Stimulated activated CD4-positive, alpha-beta T cell treated with anti-CD3 and anti-CD28 coated beads, Interleukin-2, amount 100 ng/mL, for 4 hours (primary cell): ENCODE measurements around the gene CABP5.
"Not testable (repeated sequence)": the region's sequence is repeated elsewhere in the genome, so short reads cannot be mapped to it uniquely, and the experiment has no call there.

Source experiments
- DNase-seq: peaks from one replicate; pipeline ENCODE4 v3.0.0-alpha.2; 2020; ENCODE audit warnings: low read depth

Gene CABP5

DNA sequence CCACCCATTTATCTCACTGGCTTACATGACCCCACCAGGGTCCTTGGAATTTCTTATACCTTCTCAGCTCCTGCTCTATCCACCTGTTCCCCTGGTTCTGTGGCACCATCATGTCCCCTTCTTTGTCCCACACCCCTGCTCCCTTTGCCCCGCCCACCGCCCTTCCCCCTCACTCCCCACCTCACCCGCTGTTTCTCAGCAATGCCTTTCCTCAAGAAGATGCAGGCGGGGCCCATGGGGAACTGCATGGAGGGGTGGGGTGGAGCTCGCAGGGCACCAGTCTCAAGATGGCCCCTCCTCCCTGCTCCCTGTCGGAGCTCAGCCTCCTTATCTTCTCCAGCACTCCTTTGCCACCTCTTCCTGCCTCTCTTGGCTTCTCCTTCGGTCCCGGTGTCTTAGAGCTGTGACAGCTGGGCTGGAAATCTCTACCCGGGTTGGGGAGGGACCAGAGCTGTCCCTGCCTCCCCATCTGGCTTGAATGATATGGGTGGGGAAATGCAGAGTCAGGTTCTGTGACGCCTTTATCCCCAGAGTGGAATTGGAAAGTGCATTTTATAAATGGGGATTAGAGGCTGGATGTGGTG lies at the start of gene CABP5:
CABP5 (minus strand) TSS at position 405 of the 584 bp plus-strand sequence; CDS start at position 248, 157 bp downstream.
- no peak for DNase-seq

DNA sequence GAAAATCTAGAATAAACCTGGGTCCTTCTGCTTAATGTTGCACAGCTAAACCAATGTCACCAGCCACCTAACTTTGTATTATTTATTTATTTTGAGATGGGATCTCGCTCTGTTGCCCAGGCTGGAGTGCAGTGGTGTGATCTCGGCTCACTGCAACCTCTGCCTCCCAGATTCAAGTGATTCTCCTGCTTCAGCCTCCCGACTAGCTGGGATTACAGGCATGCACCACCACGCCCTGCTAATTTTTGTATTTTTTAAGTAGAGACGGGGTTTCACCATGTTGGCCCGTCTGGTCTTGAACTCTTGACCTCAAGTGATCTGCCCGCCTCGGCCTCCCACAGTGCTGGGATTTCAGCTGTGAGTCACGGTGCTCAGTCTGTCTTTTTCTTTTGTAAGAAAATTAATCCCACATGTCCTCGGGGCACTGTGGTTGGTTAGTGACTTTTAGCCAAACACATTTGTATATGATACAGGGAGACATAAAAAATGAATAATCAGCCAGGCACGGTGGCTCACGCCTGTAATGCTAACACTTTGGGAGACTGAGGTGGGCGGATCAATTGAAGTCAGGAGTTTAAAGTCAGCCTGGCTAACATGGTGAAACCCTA lies 47.3 kb upstream of the CABP5 start:
- DNase-seq: not testable (repeated sequence)

DNA sequence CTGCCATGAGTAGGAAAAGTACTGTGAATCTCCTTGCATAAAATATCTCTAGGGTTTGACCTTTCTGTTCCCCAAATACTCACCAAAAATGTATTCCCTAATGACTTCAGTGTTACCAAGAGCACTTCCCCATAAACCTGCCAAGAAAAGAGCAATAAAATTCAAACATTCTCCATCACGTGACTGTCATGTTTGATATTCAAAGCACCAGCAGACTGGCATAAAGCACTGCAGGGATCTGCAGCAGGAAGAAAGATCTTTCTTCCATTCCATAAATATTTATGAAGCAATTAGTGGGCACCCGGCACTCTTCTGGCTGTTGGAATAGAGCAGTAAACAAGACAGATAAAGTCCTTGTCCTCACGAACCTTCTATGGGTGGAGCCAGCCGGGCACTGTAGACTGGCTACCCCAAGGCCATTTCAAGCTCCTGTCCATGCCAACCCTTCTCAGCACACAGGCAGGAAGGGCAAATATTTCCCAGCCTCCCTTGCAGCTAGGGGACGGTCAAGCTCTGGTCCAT lies 46.5 kb upstream of the CABP5 start:
- no peak for DNase-seq

GRCh38 chr19:48088991-48089390 lies 45.1 kb upstream of the CABP5 start:
- DNase-seq: not testable (repeated sequence)

DNA sequence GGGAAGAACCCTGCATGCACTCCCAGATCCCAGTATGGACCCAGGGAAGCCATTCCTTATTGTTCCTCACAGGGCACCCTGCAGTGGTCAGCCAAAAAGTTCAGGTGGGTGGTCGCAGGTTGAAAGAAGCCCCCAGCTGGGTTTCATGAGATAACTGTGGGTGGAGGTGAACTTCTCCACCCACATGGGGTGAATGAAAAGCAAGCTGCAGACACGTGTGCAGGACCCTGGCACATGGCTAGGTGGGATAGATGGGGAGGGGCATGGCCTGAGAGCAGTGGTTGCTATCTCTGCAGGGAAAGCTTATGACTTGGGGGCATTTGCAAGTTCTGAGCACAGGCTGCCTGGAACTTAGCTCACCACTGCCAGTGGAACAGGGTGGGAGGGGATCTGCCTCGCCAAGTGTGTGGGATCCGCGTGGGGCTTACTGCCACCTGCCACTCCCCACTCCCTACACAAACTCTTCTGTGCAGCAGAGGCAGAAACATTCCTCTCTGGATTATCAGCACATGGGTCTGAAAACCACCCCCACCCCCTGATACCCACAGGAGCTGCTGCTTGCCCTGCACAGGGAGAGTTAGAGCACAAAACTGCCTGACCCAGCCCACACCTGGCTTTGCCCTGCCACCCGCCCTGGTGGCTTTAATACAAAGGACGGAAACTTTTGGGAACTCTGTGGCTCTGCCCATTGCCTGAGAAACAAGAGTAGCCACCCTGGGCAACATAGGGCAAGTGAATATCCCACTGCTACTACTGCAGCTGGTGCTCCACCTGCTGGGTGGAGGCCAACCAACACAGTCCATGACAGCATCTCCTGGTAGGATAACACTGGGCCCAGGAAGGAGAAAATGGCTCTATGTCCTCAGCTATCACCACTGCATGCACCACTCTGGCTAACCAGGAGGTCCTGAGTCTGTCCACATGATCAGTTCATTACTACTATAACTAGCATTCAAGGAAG lies 42.3 kb upstream of the CABP5 start:
- DNase-seq: no peak

- DNase-seq: no peak
Measured at GRCh38 chr19:48085076-48085475, 41.2 kb upstream of the CABP5 start.

DNA sequence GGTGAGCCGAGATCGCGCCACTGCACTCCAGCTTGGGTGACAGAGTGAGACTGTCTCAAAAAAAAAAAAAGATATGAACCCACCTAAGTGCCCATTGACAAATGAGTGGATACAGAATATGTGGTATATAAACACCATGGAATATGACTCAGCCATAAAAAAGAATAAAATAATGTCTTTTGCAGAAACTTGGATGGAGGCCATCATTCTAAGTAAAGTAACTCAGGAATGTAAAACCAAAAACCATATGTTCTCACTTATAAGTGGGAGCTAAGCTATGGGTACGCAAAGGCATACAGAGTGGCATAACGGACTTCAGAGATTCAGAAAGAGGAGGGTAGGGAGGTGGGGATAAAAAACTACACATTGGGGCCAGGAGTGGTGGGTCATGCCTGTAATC lies 37.2 kb upstream of the CABP5 start:
- DNase-seq: no peak

DNA sequence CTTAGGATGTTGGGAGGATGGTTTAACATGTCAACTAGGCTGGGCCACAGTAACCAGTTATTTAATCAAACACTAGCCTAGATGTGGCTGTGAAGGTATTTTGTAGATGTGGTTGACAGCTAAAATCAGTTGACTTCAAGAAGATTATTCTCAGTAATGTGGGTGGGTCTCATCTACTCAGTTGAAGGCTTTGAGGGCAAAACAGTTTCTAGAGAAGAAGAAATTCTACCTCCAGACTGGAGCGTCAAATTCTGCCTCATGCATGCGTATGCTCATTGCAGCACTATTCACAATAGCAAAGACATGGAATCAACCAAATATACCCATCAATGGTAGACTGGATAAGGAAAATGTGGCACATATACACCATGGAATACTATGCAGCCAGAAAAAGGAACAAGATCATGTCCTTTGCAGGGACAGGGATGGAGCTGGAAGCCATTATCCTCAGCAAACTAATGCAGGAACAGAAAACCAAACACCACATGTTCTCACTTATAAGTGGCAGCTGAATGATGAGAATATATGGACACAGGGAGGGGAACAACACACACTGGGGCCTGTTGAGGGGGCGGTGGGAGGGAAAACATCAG lies 26.4 kb upstream of the CABP5 start:
- DNase-seq: not testable (repeated sequence)

GRCh38 chr19:48069435-48069834 lies 25.6 kb upstream of the CABP5 start:
- DNase-seq: no peak

- no peak for DNase-seq
Measured at GRCh38 chr19:48064509-48064908, 20.6 kb upstream of the CABP5 start.

DNA sequence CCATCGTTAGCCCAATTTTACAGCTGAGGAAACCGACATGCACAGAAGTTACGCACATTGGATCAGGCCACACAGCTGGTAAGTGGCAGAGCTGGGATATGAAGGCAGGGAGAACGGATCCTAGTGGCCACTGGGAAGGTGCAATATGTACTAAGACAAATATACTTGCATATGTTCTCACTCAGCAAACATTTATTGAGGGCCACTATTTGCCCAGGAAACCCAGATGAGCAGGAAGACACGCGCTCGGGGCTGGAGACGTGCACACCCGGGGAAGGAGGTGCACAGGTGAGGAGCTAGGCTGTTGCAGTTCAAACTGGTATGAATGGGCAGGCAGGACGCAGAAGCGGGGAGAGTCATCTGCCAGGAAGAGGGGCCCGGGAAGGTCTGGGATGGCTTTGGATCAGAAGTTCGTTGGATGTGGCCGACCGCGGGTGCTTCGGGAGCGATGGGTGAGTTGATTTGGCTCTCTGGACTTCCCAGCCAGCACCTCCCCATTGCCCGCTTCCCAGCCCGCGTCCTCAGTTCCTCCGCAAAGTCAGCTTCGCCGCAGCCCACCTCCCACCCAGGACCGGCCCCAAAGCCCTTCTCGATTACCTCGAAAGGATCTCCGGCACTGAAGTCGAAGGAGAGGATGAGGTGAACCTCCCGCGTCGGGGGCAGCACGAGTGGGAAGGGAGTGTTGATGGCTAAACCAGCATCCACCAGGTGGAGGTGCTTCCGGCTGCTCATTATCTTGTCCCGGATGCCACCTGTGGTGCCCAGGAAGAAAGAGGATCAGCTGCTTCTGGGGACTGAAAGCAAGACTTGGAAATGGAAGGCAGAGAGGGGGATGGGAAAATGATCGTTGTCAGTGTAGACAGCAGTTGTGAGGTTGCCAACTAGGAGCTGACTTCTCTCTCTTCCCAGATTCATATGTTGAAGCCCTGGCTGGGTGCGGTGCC lies 17.8 kb upstream of the CABP5 start:
- DNase-seq: no peak

DNA sequence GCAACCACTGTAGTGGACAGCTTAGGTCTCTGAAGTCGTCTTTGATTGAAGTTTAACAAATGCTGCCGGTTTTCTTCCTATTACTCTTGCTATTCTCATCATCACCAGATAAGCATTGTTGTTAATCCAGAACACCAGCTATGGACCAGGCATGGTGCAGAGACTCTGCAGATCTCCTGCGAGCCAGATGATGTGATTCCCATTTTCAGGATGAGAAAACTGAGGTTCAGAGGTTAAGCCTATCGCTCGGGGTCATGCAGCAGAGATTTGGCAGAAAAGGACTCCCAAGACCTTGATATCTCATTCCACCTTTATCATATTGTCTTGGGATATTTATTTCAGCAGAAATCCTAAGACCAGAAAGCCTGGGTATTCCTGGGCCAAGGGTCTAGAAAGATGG lies 16.5 kb upstream of the CABP5 start:
- no peak for DNase-seq

DNA sequence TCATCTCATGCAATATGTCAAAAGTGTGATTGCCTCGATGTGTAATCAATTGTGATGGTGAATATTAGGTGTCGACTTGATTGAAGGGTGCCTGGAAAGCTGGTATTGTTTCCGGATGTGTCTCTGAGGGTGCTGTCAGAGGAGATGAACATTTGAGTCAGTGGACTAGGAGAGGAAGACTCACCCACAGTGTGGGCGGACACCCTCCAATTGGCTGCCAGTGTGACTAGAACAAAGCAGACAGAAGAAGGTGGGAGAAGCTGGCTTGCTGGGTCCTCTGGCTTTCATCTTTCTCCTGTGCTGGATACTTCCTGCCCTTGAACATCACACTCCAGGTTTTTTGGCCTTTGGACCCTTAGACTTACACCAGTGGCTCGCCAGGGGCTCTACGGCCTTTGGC lies 15.5 kb upstream of the CABP5 start:
- peak; percentile 2 for DNase-seq

DNA sequence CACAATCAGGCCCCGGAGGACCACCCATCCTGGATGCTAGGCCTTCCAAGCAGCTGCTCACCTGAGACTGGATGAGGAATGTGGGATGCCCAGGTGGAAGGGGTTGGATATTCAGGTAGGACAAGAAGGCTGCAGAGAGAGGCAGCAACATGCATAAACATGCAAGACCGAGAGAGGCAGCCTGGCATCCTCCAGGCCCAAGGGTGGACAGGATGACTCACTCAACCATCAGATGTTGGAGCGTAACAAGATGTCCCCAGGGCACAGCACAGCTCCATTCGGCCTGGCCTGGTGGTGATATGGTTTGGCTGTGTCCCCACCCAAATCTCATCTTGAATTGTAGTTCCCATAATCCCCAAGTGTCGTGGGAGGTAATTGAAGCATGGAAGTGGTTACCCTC lies 10.0 kb upstream of the CABP5 start:
- DNase-seq: no peak

- DNase-seq: no peak
Measured at GRCh38 chr19:48053076-48053475, 9.2 kb upstream of the CABP5 start.

GRCh38 chr19:48051335-48052033 lies 7.6 kb upstream of the CABP5 start:
- DNase-seq: no peak

- no peak for DNase-seq
Measured at GRCh38 chr19:48044561-48044960, 682 bp upstream of the CABP5 start.

GRCh38 chr19:48041877-48042580 lies 1.9 kb downstream of the CABP5 start:
- no peak for DNase-seq

- no peak for DNase-seq
Measured at GRCh38 chr19:48036765-48037164, 7.1 kb downstream of the CABP5 start.

GRCh38 chr19:48033604-48034003 lies 10.3 kb downstream of the CABP5 start:
- no peak for DNase-seq
